ENCODE data around the gene PPP1R16B.

Gene PPP1R16B

GRCh38 chr20:38920411-38920810, 114.9 kb downstream of the PPP1R16B start:
- H3K4me3 ChIP-seq (ENCODE audit: low read length): no peak overlapping the region
- no peak for DNase-seq (ENCODE audit: low read depth)
- no peak for TF ChIP-seq CTCF (conservative IDR thresholded peaks at IDR 0.05; ENCODE audit: low read depth, low read length)

- H3K4me3 ChIP-seq (ENCODE audit: low read length): no peak overlapping the region
- TF ChIP-seq CTCF (conservative IDR thresholded peaks at IDR 0.05; ENCODE audit: low read depth, low read length): no peak
- no peak for DNase-seq (ENCODE audit: low read depth)
Measured at GRCh38 chr20:38920851-38921250, 115.4 kb downstream of the PPP1R16B start.

- no peak for DNase-seq (ENCODE audit: low read depth)
- no peak for TF ChIP-seq CTCF (conservative IDR thresholded peaks at IDR 0.05; ENCODE audit: low read depth, low read length)
- no peak overlapping the region for H3K4me3 ChIP-seq (ENCODE audit: low read length)
Measured at GRCh38 chr20:38924718-38925117, 119.2 kb downstream of the PPP1R16B start.

- TF ChIP-seq CTCF (conservative IDR thresholded peaks at IDR 0.05; ENCODE audit: low read depth, low read length): no peak
- peak within 1 kb of the TSS; percentile 77 for H3K4me3 ChIP-seq (ENCODE audit: low read length)
- DNase-seq (ENCODE audit: low read depth): peak; percentile 92
Measured at GRCh38 chr20:38926142-38926933, 120.8 kb downstream of the PPP1R16B start, which contains the start of gene FAM83D. Gene FAM83D, plus strand, starts transcription at chr20:38926417. Its CDS starts 26 bp downstream, at chr20:38926443.

GRCh38 chr20:38926934-38927616, 121.6 kb downstream of the PPP1R16B start:
- no peak for TF ChIP-seq CTCF (conservative IDR thresholded peaks at IDR 0.05; ENCODE audit: low read depth, low read length)
- H3K4me3 ChIP-seq (ENCODE audit: low read length): peak overlapping the region; percentile 77
- DNase-seq (ENCODE audit: low read depth): no peak

- H3K4me3 ChIP-seq (ENCODE audit: low read length): peak overlapping the region; percentile 77
- no peak for TF ChIP-seq CTCF (conservative IDR thresholded peaks at IDR 0.05; ENCODE audit: low read depth, low read length)
- no peak for DNase-seq (ENCODE audit: low read depth)
Measured at GRCh38 chr20:38927902-38928578, 122.5 kb downstream of the PPP1R16B start.
